ENCODE results near the gene KIAA1191. TPM values are rescaled to one million over a fixed set of nuclear protein-coding genes. Genes with fewer than 3 reads are reported as not detected.

Gene KIAA1191
- total RNA-seq, 2 donors from 2014 or later = 58.3 to 58.9 TPM

Other genes with a start within 250 kb of the KIAA1191 start
- gene SIMC1, start 123.3 kb downstream of the KIAA1191 start, total RNA-seq = 10 to 100 TPM; 22.1 to 39.9 TPM
- gene ARL10, start 3.7 kb upstream of the KIAA1191 start, total RNA-seq = 10 to 100 TPM in 1 of 2 donors, 1 to 10 TPM in 1; 3.1 to 19.1 TPM
- 10 to 100 TPM; 42.1 to 67.7 TPM for gene NOP16, start 26.8 kb upstream of the KIAA1191 start, total RNA-seq
- gene HIGD2A, start 27.0 kb upstream of the KIAA1191 start, total RNA-seq = 100 to 1,000 TPM; 120 to 154 TPM
- gene CLTB, start 54.8 kb upstream of the KIAA1191 start, total RNA-seq = 10 to 100 TPM; 41.8 to 48.6 TPM
- gene FAF2, start 86.6 kb upstream of the KIAA1191 start, total RNA-seq = 10 to 100 TPM; 36.3 to 37.7 TPM
- gene RNF44, start 175.6 kb upstream of the KIAA1191 start, total RNA-seq = 100 to 1,000 TPM in 1 of 2 donors, 10 to 100 TPM in 1; 83.5 to 136 TPM
- gene CDHR2, start 187.6 kb upstream of the KIAA1191 start, total RNA-seq = under 1 TPM; 0.05 to 0.54 TPM
- 1 to 10 TPM; 4.6 to 5.1 TPM for gene GPRIN1, start 248.4 kb upstream of the KIAA1191 start, total RNA-seq